ENCODE results near the gene LHPP. TPM values are rescaled to one million over a fixed set of nuclear protein-coding genes. Genes with fewer than 3 reads are reported as not detected.

LHPP gene
- total RNA-seq, 2 experiments from 2014 or later = 17.7 TPM

GRCh38 chr10:124449170-124450011, 12.2 kb upstream of the LHPP start:
- CTCF ChIA-PET = interaction anchor here (0.7 kb wide), 1 partner anchor 59 kb away, joined by 3 read pairs; no protein-coding TSS in a partner anchor
- H3K36me3 Mint-ChIP-seq (ENCODE audit: low read depth) = no peaks in the 10 kb centered on the region
- peaks cover 80% of the 10 kb centered on the region for H3K27me3 Mint-ChIP-seq (ENCODE audit: low read depth)
- intact Hi-C loops (cut with micrococcal nuclease) = no loop called here
- peaks cover 21% of the 10 kb centered on the region for H3K4me1 Mint-ChIP-seq (ENCODE audit: low read depth)
- DNase-seq = no peak
- H3K9me3 Mint-ChIP-seq = no peaks in the 10 kb centered on the region
- H3K27ac Mint-ChIP-seq = no peak overlapping the region
- H3K4me3 Mint-ChIP-seq = peak overlapping the region; percentile 46

GRCh38 chr10:124450012-124450782, 11.4 kb upstream of the LHPP start, which contains the start of gene NKX1-2:
Gene NKX1-2 (minus strand): TSS chr10:124450035. CDS start chr10:124449943, 92 bp downstream.
- CTCF ChIA-PET = no interaction called here
- H3K36me3 Mint-ChIP-seq (ENCODE audit: low read depth) = no peaks in the 10 kb centered on the region
- peaks cover 21% of the 10 kb centered on the region for H3K4me1 Mint-ChIP-seq (ENCODE audit: low read depth)
- intact Hi-C loops (cut with micrococcal nuclease) = no loop called here
- no peak within 1 kb of the TSS for H3K27ac Mint-ChIP-seq
- peak within 1 kb of the TSS; percentile 60 for H3K4me3 Mint-ChIP-seq
- peaks cover 82% of the 10 kb centered on the region for H3K27me3 Mint-ChIP-seq (ENCODE audit: low read depth)
- peak; percentile 24 for DNase-seq
- no peaks in the 10 kb centered on the region for H3K9me3 Mint-ChIP-seq

GRCh38 chr10:124450783-124451057, 10.9 kb upstream of the LHPP start:
- CTCF ChIA-PET = no interaction called here
- peaks cover 83% of the 10 kb centered on the region for H3K27me3 Mint-ChIP-seq (ENCODE audit: low read depth)
- no peaks in the 10 kb centered on the region for H3K36me3 Mint-ChIP-seq (ENCODE audit: low read depth)
- intact Hi-C loops (cut with micrococcal nuclease) = no loop called here
- H3K9me3 Mint-ChIP-seq = no peaks in the 10 kb centered on the region
- no peak overlapping the region for H3K27ac Mint-ChIP-seq
- no peak for DNase-seq
- peaks cover 21% of the 10 kb centered on the region for H3K4me1 Mint-ChIP-seq (ENCODE audit: low read depth)
- H3K4me3 Mint-ChIP-seq = peak overlapping the region; percentile 60

GRCh38 chr10:124451276-124451675, 10.3 kb upstream of the LHPP start:
- Mint-ChIP-seq H3K4me1 (ENCODE audit: low read depth) (peaks cover 21% of the 10 kb centered on the region), H3K36me3 (ENCODE audit: low read depth) (no peaks in the 10 kb centered on the region), H3K27me3 (ENCODE audit: low read depth) (peaks cover 81% of the 10 kb centered on the region), H3K27ac (no peak overlapping the region), H3K4me3 (no peak overlapping the region), H3K9me3 (no peaks in the 10 kb centered on the region)
- CTCF ChIA-PET = no interaction called here
- no peak for DNase-seq
- intact Hi-C loops (cut with micrococcal nuclease) = no loop called here

GRCh38 chr10:124453960-124454610, 7.5 kb upstream of the LHPP start:
- H3K27ac Mint-ChIP-seq = no peak overlapping the region
- H3K4me1 Mint-ChIP-seq (ENCODE audit: low read depth) = peaks cover 10% of the 10 kb centered on the region
- CTCF ChIA-PET = no interaction called here
- H3K27me3 Mint-ChIP-seq (ENCODE audit: low read depth) = peaks cover 61% of the 10 kb centered on the region
- intact Hi-C loops (cut with micrococcal nuclease) = loop anchor here (1.0 kb wide), 1 partner anchor 7 kb away; the partner anchor contains the start of gene LHPP
- DNase-seq = no peak
- H3K36me3 Mint-ChIP-seq (ENCODE audit: low read depth) = no peaks in the 10 kb centered on the region
- H3K9me3 Mint-ChIP-seq = no peaks in the 10 kb centered on the region
- no peak overlapping the region for H3K4me3 Mint-ChIP-seq

- CTCF ChIA-PET = interaction anchor here (0.8 kb wide), 1 partner anchor 310 kb away, joined by 4 read pairs; no protein-coding TSS in a partner anchor
- intact Hi-C loops (cut with micrococcal nuclease) = no loop called here
- Mint-ChIP-seq H3K27ac (no peak overlapping the region), H3K36me3 (ENCODE audit: low read depth) (no peaks in the 10 kb centered on the region), H3K9me3 (no peaks in the 10 kb centered on the region), H3K4me1 (ENCODE audit: low read depth) (peaks cover under 1% of the 10 kb centered on the region), H3K4me3 (no peak overlapping the region), H3K27me3 (ENCODE audit: low read depth) (peaks cover 53% of the 10 kb centered on the region)
- no peak for DNase-seq
Measured at GRCh38 chr10:124455441-124455840, 6.2 kb upstream of the LHPP start.

- no peak for DNase-seq
- peaks cover 26% of the 10 kb centered on the region for H3K27me3 Mint-ChIP-seq (ENCODE audit: low read depth)
- no peak overlapping the region for H3K27ac Mint-ChIP-seq
- H3K9me3 Mint-ChIP-seq = no peaks in the 10 kb centered on the region
- CTCF ChIA-PET = no interaction called here
- H3K4me1 Mint-ChIP-seq (ENCODE audit: low read depth) = peaks cover 4% of the 10 kb centered on the region
- H3K4me3 Mint-ChIP-seq = no peak overlapping the region
- intact Hi-C loops (cut with micrococcal nuclease) = no loop called here
- peaks cover 1% of the 10 kb centered on the region for H3K36me3 Mint-ChIP-seq (ENCODE audit: low read depth)
Measured at GRCh38 chr10:124458473-124458872, 3.1 kb upstream of the LHPP start.

GRCh38 chr10:124458889-124459288, 2.7 kb upstream of the LHPP start:
- intact Hi-C loops (cut with micrococcal nuclease) = no loop called here
- Mint-ChIP-seq H3K4me3 (no peak overlapping the region), H3K9me3 (no peaks in the 10 kb centered on the region), H3K4me1 (ENCODE audit: low read depth) (peaks cover 4% of the 10 kb centered on the region), H3K27me3 (ENCODE audit: low read depth) (peaks cover 22% of the 10 kb centered on the region), H3K36me3 (ENCODE audit: low read depth) (peaks cover 1% of the 10 kb centered on the region), H3K27ac (no peak overlapping the region)
- no peak for DNase-seq
- CTCF ChIA-PET = no interaction called here

DNA sequence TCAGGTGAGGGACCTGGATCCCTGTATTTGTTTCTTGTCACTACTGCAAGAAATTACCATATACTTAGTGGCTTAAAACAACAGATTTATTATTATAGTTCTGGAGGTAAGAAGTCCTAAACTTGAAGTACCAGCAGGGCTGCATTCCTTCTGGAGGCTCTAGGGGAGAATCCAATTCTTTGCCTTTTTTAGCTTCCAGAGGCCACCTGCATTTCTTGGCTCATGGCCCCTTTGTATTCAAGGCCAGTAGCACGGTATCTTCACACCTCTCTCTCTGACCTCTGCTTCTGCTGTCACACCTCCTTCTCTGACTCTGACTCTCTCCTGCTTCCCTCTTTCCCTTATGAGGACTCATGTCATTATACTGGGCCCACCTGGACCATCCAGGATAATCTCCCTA, 2.2 kb upstream of the LHPP start:
- Mint-ChIP-seq H3K4me3 (no peak overlapping the region), H3K4me1 (ENCODE audit: low read depth) (peaks cover 8% of the 10 kb centered on the region), H3K36me3 (ENCODE audit: low read depth) (peaks cover 1% of the 10 kb centered on the region), H3K27me3 (ENCODE audit: low read depth) (peaks cover 18% of the 10 kb centered on the region), H3K9me3 (no peaks in the 10 kb centered on the region), H3K27ac (no peak overlapping the region)
- intact Hi-C loops (cut with micrococcal nuclease) = no loop called here
- no peak for DNase-seq
- CTCF ChIA-PET = no interaction called here

DNA sequence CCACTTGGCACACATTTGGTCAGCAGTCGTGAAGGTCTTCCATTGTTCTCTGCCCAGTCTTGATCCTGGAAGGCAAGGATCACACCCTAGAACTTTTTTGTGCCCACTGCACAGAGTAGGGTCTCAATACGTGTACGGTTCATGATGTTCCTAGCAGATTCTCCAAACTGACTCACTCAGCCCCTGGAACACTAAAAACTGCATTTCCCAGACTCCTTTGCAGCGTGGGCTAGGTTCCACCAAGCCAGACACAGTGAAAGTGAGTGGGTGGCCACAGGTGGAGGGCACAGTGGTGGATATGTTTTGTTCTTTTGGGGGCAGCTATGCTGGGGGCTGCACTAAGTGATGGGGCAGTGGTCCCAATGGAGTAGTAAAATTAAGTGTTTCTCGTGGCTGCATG, 1.5 kb upstream of the LHPP start:
- Mint-ChIP-seq H3K27ac (no peak overlapping the region), H3K9me3 (no peaks in the 10 kb centered on the region), H3K27me3 (ENCODE audit: low read depth) (peaks cover 11% of the 10 kb centered on the region), H3K36me3 (ENCODE audit: low read depth) (peaks cover 1% of the 10 kb centered on the region), H3K4me3 (no peak overlapping the region), H3K4me1 (ENCODE audit: low read depth) (peaks cover 16% of the 10 kb centered on the region)
- intact Hi-C loops (cut with micrococcal nuclease) = loop anchor here (5.0 to 10.0 kb wide), 6 partner anchors 228 to 1365 kb away; partner anchors contain the start of genes ABRAXAS2, BCCIP, BUB3 and EDRF1
- DNase-seq = no peak
- CTCF ChIA-PET = interaction anchor here (1.8 kb wide), 1 partner anchor 57 kb away, joined by 6 read pairs; no protein-coding TSS in a partner anchor

DNA sequence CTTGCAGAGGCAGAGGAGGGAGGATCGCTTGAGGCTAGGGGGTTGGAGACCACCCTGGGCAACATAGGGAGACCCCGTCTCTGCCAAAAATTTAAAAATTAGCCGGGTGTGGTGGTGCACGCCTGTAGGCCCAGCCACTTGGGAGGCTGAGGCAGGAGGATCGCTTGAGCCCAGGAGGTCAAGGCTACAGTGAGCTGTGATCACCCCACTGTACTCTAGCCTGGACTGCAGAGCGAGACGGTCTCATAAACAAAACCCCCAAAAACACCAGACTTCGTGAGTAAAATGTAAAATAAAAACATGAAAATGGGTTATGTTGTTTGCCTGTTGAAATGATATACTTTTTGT, 699 bp downstream of the LHPP start:
- intact Hi-C loops (cut with micrococcal nuclease) = loop anchor here (5.0 to 10.0 kb wide), 6 partner anchors 230 to 1362 kb away; partner anchors contain the start of genes ABRAXAS2, BCCIP, BUB3 and EDRF1
- no peak for DNase-seq
- peaks cover 1% of the 10 kb centered on the region for H3K36me3 Mint-ChIP-seq (ENCODE audit: low read depth)
- peaks cover 2% of the 10 kb centered on the region for H3K27me3 Mint-ChIP-seq (ENCODE audit: low read depth)
- H3K27ac Mint-ChIP-seq = peak overlapping the region; percentile 36
- peak overlapping the region; percentile 77 for H3K4me3 Mint-ChIP-seq
- H3K4me1 Mint-ChIP-seq (ENCODE audit: low read depth) = peaks cover 27% of the 10 kb centered on the region
- CTCF ChIA-PET = no interaction called here
- H3K9me3 Mint-ChIP-seq = no peaks in the 10 kb centered on the region
